ENCODE measurements around the gene RPL10. TPM values are rescaled to one million over a fixed set of nuclear protein-coding genes. Genes with fewer than 3 reads are reported as not detected.
"Not testable (repeated sequence)": the region's sequence is repeated elsewhere in the genome, so short reads cannot be mapped to it uniquely, and the experiment has no call there.

RPL10 gene
- total RNA-seq, 1 experiment from 2014 or later: 4,296 TPM

DNA sequence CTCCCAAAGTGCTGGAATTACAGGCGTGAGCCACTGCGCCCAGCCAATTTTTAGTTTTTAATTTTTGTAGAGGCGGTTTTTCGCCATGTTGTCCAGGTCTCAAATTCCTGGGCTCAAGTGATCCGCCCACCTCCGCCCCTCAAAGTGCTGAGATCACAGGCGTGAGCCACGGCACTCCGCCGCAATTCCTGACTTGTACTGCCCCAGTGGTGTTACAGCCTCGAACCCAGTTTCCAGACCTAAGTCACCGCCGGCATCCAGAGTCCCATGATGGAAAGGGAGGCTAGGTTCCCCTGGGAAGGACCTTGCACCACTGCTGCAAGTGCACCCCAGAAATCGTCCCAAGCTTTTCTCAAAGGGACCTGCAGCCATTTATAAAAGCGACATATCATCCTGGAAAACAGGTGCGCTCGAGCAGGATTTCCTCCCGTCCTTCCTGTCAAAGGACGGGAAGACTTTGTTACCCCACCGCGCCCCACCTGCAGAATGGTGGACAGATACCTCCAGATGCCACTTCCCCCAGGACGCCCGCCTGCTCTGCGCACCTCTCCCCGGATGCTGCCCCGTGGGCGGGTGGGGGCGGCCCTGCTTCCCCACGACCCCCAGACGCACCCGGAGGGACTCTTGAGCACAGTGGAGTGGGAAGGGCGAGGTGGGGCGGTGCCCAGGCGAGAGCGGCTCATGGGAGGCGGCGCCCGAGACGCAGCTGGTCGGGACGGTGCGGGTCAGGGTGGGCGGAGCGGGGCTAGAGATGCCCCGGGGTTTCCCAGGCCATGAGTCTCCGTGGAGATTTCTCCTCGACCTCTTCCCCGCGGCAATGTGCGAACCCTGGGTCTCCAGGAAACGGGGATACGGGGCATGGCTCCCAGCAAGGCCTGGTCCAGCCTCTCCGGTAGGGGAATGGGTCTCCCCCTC, 947 bp upstream of the RPL10 start:
- H3K4me3 ChIP-seq (ENCODE audit: insufficient read depth, low read depth, low read length): peak overlapping the region; percentile 63
- H3K36me3 ChIP-seq (replicated peaks; ENCODE audit: control insufficient read depth, insufficient read depth, low read length): peaks cover 14% of the 10 kb centered on the region

DNA sequence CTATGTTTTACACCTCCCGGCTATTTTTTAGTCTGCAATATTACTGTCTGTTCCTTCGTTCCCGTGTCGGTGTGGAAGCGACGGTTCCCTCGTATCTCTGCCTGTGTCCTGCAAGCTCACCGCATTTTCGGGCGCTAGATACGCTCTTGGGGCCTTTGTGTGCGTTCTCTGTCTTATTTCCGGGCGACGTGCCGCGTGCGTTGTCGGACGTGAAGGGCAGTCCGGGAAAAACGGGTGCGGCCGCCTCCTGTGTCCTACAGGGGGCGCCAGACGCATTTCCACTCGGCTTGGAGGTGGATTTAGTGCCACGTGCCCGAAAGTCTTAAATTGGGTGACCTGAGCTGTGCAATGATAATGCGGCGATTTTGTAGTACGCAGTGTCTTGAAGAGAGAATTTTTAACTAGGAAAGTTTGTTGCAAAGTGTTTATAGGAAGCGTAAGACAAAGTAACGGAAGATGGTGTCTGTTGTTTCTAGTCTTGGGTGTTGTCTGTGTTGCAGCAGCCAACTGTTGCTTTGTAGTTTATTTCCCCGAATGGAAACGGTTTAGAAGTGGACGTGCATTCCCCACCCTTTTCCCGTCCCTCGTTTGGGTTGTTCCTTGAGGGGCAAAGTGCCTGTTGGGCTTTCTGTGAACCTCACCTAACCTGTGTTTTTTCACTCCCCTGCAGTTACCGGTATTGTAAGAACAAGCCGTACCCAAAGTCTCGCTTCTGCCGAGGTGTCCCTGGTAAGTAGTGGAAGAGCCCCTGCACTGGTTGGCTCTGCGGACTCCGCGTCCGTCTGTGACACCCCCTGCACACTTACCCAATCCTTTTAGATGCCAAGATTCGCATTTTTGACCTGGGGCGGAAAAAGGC, 720 bp downstream of the RPL10 start:
- Histone ChIP-seq H3K36me3 (replicated peaks; ENCODE audit: control insufficient read depth, insufficient read depth, low read length) (peaks cover 14% of the 10 kb centered on the region), H3K27me3 (ENCODE audit: control insufficient read depth, insufficient read depth, low read length) (no peaks in the 10 kb centered on the region), H3K4me3 (ENCODE audit: insufficient read depth, low read depth, low read length) (peak overlapping the region; percentile 63)
- DNase-seq: peak; percentile 67

More for the DNA sequence above, 947 bp upstream of the RPL10 start:
- no peaks in the 10 kb centered on the region for H3K27me3 ChIP-seq (ENCODE audit: control insufficient read depth, insufficient read depth, low read length)
- peak; percentile 85 for DNase-seq

DNA sequence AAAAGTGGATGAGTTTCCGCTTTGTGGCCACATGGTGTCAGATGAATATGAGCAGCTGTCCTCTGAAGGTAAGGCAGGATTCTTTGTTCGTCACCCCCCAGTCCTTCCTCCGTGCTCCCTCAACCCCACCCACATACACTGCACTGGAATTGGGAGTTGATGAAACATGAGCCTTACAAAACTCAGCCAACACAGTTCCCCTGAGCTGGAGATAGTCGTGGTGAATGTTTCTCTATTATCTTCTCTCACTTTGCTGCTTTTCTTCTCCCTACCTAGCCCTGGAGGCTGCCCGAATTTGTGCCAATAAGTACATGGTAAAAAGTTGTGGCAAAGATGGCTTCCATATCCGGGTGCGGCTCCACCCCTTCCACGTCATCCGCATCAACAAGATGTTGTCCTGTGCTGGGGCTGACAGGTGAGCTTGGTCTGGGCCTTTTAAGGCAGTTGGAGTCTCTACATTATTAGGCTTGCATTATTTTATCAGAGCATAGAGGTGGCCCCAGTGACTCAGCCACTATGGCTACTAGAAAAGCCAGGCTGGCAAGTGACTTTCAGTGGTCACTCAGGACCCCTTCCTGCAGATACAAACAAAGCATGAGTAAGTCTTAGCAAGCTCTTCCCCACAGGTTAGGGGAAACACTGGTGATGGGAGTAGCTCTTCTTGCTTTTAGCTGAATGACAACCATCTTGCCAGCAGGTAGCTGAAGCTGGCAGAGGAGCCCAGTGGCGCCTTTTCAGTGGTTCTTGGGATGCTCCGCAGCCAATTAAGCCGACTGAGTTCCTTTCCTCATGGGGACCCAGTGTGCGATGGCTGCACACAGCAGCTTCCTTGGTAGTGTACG, 1.6 kb downstream of the RPL10 start:
- H3K4me3 ChIP-seq (ENCODE audit: insufficient read depth, low read depth, low read length): peak overlapping the region; percentile 63
- no peak for DNase-seq
- H3K27me3 ChIP-seq (ENCODE audit: control insufficient read depth, insufficient read depth, low read length): no peaks in the 10 kb centered on the region
- peaks cover 14% of the 10 kb centered on the region for H3K36me3 ChIP-seq (replicated peaks; ENCODE audit: control insufficient read depth, insufficient read depth, low read length)

DNA sequence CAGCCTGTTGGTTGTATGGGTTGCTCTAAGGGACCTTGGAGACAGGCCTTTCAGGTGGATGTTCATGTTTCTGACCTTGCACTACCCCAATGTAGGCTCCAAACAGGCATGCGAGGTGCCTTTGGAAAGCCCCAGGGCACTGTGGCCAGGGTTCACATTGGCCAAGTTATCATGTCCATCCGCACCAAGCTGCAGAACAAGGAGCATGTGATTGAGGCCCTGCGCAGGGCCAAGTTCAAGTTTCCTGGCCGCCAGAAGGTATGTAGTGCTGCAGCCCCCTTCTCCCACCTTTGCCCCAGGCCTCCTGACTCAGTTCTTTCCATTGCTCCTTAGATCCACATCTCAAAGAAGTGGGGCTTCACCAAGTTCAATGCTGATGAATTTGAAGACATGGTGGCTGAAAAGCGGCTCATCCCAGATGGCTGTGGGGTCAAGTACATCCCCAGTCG, 2.2 kb downstream of the RPL10 start:
- H3K4me3 ChIP-seq (ENCODE audit: insufficient read depth, low read depth, low read length); DNase-seq; H3K27me3 ChIP-seq (ENCODE audit: control insufficient read depth, insufficient read depth, low read length): not testable (repeated sequence)
- peaks cover 14% of the 10 kb centered on the region for H3K36me3 ChIP-seq (replicated peaks; ENCODE audit: control insufficient read depth, insufficient read depth, low read length)

DNA sequence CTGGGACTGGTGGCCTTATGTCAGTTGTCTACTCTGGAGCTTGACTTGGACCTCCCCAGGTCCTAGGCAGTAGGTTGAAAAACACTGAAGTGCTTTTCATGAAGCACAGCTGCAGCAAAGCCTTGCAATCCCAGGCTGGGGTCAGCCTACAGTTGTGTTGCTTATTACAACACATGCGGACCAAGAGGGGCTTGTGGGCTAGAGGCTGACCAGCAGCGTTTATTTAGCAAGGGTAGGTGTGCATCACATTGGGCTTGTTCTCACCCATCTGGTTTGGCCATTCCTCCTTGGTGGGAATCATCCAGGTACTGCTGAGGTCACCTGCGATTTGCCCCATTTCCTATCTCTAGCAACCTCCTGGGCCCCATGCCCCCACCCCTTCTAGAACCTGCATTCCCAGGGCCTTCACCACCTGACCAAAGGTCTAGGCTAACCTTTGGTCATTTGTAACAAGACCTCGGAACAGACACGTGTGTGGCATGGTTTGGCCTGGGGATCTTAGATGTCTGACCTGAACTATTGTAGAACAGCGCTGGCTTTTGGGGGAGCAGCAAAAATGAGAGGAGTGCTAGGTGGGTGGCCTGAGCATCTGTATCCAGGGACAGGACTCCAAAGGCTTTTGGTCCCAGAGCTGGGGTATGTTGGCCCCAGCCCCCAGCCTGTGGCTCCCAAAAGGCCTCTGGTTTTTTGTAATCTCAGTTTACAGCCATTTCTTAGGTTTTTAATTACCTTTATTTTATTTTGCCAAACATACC, 3.0 kb downstream of the RPL10 start:
- Histone ChIP-seq H3K36me3 (replicated peaks; ENCODE audit: control insufficient read depth, insufficient read depth, low read length) (peaks cover 14% of the 10 kb centered on the region), H3K27me3 (ENCODE audit: control insufficient read depth, insufficient read depth, low read length) (no peaks in the 10 kb centered on the region), H3K4me3 (ENCODE audit: insufficient read depth, low read depth, low read length) (no peak overlapping the region)
- DNase-seq: no peak

DNA sequence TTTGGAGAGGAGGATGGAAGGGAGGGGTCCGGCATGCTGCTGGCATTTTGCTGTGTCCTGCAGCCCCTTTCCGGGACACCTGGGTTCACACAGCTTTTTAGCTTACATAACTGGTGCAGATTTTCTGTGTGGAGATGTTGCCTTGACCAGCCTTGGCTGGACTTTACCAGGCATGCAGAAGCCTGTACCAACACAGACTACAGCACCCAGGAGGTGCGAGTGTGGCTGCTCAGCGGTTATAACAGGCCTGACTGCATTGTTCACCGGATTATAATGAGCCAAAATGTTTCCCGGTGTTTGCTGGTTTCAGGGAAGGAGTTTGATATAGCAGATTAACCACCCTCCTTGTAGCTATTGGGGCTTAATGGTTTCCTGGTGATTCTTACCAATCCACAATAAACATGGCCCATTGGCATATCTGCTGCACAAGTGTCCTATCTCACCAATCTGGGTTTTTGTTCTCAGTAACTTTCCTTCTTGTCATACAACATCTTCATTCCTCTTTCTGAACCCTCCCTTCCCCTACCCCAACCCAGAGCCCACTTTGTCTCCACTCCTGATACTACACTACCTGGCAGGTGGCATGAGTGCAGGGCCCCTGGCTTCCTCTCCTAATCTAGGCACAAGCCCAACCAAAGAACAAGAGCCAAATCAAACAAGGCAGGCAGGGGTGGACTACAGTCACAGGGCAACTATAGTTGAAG, 3.9 kb downstream of the RPL10 start:
- no peak for DNase-seq
- no peaks in the 10 kb centered on the region for H3K27me3 ChIP-seq (ENCODE audit: control insufficient read depth, insufficient read depth, low read length)
- no peak overlapping the region for H3K4me3 ChIP-seq (ENCODE audit: insufficient read depth, low read depth, low read length)
- H3K36me3 ChIP-seq (replicated peaks; ENCODE audit: control insufficient read depth, insufficient read depth, low read length): peaks cover 14% of the 10 kb centered on the region

DNA sequence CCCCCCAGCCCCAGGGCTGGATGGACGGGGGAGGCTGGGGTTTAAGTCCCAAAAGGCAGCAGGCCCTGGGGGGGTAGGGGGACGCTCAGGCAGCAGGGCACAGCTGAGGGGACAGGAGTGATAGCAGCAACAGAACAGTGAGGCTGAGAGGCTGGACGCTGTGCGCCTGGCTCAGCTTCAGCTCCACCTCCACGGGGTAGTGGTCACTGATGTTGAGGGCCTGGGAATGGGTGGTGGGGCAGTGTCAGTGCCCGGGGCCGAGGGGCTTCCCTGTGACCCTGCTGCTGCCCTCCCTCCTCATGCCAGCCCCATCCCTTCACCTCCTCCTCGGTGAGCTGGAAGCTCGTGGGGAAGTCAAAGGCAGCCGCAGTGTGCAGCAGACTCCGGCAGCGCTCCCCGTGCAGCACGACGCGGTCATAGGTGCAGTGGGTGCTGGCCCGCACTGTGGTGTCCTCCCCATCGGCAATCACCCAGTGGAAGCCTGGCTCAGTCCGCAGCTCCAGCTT, 4.5 kb downstream of the RPL10 start:
- no peak for DNase-seq
- Histone ChIP-seq H3K36me3 (replicated peaks; ENCODE audit: control insufficient read depth, insufficient read depth, low read length) (peaks cover 14% of the 10 kb centered on the region), H3K27me3 (ENCODE audit: control insufficient read depth, insufficient read depth, low read length) (no peaks in the 10 kb centered on the region), H3K4me3 (ENCODE audit: insufficient read depth, low read depth, low read length) (no peak overlapping the region)

DNA sequence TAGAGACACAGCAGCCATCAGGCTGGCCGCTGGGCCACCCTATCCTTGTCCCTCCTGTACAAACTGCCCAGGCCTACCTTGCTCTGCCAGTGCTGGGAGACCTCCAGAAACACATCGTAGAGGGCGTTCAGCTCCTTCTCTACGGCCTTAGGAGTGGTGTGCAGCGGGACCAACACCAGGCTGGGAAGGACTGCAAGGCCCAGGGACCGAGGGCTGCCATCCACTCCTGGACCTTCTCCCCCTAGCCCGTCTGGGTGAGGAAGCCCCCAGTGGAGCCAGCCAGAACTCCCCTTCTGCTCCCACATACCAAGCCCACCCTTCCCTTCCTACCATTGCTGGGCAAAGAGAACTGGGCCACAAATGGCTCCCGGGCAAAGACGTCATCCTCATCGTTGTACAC, 5.0 kb downstream of the RPL10 start:
- Histone ChIP-seq H3K4me3 (ENCODE audit: insufficient read depth, low read depth, low read length) (no peak overlapping the region), H3K36me3 (replicated peaks; ENCODE audit: control insufficient read depth, insufficient read depth, low read length) (peaks cover 14% of the 10 kb centered on the region), H3K27me3 (ENCODE audit: control insufficient read depth, insufficient read depth, low read length) (no peaks in the 10 kb centered on the region)
- no peak for DNase-seq

DNA sequence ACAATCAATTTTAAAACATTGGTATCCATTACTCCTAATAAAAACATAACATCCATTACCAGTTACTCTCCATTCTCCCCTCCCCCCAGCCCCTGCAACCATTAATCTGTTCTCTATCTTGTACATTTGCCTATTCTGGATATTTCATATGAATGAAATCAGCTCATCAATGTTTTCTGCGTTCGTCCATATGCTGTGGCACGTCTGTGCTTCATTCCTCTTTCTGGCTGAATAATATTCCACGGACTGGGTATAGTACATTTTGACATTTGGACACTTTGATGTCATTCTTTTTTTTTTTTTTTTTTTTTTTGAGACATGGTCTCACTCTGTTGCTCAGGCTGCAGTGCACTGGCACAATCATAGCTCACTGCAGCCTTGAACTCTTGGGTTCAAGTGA, 5.7 kb downstream of the RPL10 start:
- Histone ChIP-seq H3K27me3 (ENCODE audit: control insufficient read depth, insufficient read depth, low read length) (no peaks in the 10 kb centered on the region), H3K36me3 (replicated peaks; ENCODE audit: control insufficient read depth, insufficient read depth, low read length) (peaks cover 14% of the 10 kb centered on the region), H3K4me3 (ENCODE audit: insufficient read depth, low read depth, low read length) (no peak overlapping the region)
- DNase-seq: no peak

DNA sequence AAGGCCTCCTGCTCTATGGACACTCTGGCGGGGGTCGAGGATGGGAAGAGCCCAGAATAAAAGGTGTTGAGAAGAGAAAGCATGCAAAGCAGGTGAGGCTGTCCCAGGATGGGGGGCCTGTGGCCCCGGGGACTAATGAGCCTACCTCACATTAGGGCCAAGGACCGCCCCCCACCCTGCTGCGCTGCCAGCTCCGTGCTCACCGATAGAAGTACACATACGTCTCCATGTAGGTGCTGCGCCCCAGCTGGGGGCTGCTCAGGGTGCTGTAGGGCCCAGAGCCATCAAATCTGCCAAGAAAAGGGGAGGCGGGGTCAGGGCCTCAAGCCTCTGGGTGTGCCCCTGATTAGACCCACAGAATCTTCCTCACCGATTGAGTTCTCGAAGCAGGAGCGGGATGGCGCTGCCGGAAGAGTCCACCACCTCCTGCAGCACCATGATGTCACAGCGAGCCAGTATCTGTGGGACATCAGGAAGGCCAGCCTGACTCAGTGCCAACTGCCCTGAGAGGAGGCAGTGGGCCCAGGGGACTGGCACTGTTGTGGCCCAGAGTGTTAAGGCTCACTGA, 6.5 kb downstream of the RPL10 start:
- no peak for DNase-seq
- H3K27me3 ChIP-seq (ENCODE audit: control insufficient read depth, insufficient read depth, low read length): no peaks in the 10 kb centered on the region
- H3K36me3 ChIP-seq (replicated peaks; ENCODE audit: control insufficient read depth, insufficient read depth, low read length): peaks cover 7% of the 10 kb centered on the region
- H3K4me3 ChIP-seq (ENCODE audit: insufficient read depth, low read depth, low read length): no peak overlapping the region

DNA sequence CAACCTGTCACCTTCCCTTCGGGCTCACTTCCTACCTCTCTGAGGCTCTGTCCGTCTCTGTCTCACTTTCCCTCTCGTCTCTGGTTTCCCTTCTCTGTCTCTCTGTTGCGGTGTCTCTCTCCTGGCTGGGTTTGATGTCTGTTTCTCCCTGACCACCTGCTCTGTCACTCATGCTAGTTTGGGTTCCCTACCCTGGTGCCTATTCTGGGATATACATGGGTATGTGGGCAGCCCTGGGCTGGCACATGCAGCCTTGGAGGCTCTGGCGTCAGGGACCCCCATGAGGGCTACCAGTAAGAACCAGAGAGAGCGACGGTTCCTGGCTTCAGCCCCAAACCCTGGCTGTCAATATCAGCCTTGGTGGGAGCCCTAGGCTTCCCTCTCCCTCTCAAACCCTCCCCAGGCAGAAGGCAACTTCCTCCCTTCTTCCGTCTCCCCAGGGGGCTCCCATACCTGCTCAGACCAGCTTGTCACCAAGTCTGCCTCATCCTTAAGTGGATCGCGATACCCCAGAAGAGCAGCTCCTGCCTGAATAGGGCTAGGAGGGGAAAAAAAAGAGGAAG, 10.6 kb downstream of the RPL10 start:
- H3K4me3 ChIP-seq (ENCODE audit: insufficient read depth, low read depth, low read length): peak overlapping the region; percentile 31
- no peaks in the 10 kb centered on the region; the same call in 1 of the 2 replicates for H3K36me3 ChIP-seq (replicated peaks; ENCODE audit: control insufficient read depth, insufficient read depth, low read length)
- DNase-seq: no peak
- H3K27me3 ChIP-seq (ENCODE audit: control insufficient read depth, insufficient read depth, low read length): no peaks in the 10 kb centered on the region

DNA sequence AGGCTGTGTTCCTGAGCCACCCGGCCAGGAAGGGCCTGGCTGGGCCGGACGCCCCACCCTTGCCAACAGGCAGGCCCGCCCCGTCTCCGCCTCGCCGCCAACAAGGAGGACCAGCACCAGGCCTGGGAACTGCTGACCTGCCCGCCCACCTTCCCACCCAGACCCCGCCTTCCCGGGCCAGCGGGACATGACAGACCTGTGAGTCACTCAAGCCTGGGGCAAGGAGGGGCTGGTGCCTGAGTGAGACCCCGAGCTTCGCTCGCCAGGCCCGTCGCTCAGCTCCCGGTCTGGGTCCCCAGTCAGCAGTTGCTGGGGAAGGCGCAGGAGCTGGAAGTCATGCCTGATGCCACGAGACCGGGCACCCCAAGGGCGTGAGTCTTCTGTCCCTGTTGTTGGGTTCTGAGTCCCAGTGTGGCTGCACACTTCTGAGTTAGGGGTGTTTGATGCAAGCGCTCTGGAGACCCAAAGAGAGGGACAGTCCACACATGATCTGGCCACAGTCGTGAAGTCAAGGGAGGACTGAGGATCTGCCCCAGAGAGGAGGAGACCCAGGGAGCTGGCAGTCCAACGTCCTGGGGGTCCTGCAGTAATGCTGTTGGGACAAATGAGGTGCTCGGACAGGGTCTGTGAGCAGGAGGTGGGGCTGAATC, 11.2 kb downstream of the RPL10 start, which contains the start of gene DNASE1L1:
DNASE1L1 (minus strand) TSS at position 33 of the 650 bp plus-strand sequence. CDS start 3,686 bp downstream, outside the sequence.
- peak; percentile 92 for DNase-seq
- Histone ChIP-seq H3K36me3 (replicated peaks; ENCODE audit: control insufficient read depth, insufficient read depth, low read length) (no peaks in the 10 kb centered on the region; the same call in 1 of the 2 replicates), H3K27me3 (ENCODE audit: control insufficient read depth, insufficient read depth, low read length) (no peaks in the 10 kb centered on the region), H3K4me3 (ENCODE audit: insufficient read depth, low read depth, low read length) (peak within 1 kb of the TSS; percentile 31)
